Right atrium auricular region (tissue), 2 donors: Measurements from ENCODE around the gene LHCGR. TPM values are rescaled to one million over a fixed set of nuclear protein-coding genes. Genes with fewer than 3 reads are reported as not detected.

Experiments
- DNase-seq: peaks from one replicate; pipeline ENCODE4 v3.0.0-alpha.2; 2019; ENCODE audit warnings: low spot score
- H3K27ac ChIP-seq, 2 donors: fragments of 200-600 bp; sonication (generic); 1 replicate in 1 of 2; 2 replicates in 1 of 2; pipeline ENCODE4 v1.5.1; 2016 to 2019
- H3K27me3 ChIP-seq, 2 donors: fragments of 200-600 bp; sonication (generic); one replicate each; pipeline versions ENCODE4 v1.5.1 to v1.6.0; 2017 to 2019
- H3K36me3 ChIP-seq: fragments of 200-600 bp; sonication (generic); one replicate; pipeline ENCODE4 v1.5.1; 2016
- H3K4me1 ChIP-seq, 2 donors: fragments of 200-600 bp; sonication (generic); one replicate each; pipeline versions ENCODE4 v1.5.1 to v1.6.0; 2017 to 2019
- H3K4me3 ChIP-seq, 2 donors: fragments of 200-600 bp; sonication (generic); 1 replicate in 1 of 2; 2 replicates in 1 of 2; pipeline ENCODE4 v1.5.1; 2017 to 2019; ENCODE audit warnings: mild to moderate bottlenecking in 1 of 2, moderate library complexity in 1 of 2
- H3K9me3 ChIP-seq, 2 donors: fragments of 200-600 bp; sonication (generic); one replicate each; pipeline ENCODE4 v1.5.1; 2019
- total RNA-seq, 2 donors: library from RNA; depleted of rRNA; stranded (reverse); fragments of >200 nt; gene quantifications; one replicate each; pipeline ENCODE4 v1.1.0, GENCODE V29; 2016
- TF ChIP-seq, protein P1 (sequence below), 2 donors: fragments of 200-600 bp; sonication (generic); IDR thresholded peaks; one replicate each; pipeline ENCODE4 v1.5.1; 2019; ENCODE audit warnings: antibody characterized with exemption in 2 of 2

Gene LHCGR
- total RNA-seq, 2 donors from 2014 or later = not detected

- no peaks in the 10 kb centered on the region for H3K36me3 ChIP-seq
- DNase-seq = no peak
- H3K27me3 ChIP-seq = no peaks in the 10 kb centered on the region
- H3K4me1 ChIP-seq = no peaks in the 10 kb centered on the region
- no peak overlapping the region for H3K4me3 ChIP-seq
- no peaks in the 10 kb centered on the region for H3K9me3 ChIP-seq
- H3K27ac ChIP-seq = no peak overlapping the region
- TF ChIP-seq, protein P1, sequence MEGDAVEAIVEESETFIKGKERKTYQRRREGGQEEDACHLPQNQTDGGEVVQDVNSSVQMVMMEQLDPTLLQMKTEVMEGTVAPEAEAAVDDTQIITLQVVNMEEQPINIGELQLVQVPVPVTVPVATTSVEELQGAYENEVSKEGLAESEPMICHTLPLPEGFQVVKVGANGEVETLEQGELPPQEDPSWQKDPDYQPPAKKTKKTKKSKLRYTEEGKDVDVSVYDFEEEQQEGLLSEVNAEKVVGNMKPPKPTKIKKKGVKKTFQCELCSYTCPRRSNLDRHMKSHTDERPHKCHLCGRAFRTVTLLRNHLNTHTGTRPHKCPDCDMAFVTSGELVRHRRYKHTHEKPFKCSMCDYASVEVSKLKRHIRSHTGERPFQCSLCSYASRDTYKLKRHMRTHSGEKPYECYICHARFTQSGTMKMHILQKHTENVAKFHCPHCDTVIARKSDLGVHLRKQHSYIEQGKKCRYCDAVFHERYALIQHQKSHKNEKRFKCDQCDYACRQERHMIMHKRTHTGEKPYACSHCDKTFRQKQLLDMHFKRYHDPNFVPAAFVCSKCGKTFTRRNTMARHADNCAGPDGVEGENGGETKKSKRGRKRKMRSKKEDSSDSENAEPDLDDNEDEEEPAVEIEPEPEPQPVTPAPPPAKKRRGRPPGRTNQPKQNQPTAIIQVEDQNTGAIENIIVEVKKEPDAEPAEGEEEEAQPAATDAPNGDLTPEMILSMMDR (IDR thresholded peaks at IDR 0.05) = no peak
Observed at GRCh38 chr2:48787580-48787979, 32.1 kb upstream of the LHCGR start.

DNA sequence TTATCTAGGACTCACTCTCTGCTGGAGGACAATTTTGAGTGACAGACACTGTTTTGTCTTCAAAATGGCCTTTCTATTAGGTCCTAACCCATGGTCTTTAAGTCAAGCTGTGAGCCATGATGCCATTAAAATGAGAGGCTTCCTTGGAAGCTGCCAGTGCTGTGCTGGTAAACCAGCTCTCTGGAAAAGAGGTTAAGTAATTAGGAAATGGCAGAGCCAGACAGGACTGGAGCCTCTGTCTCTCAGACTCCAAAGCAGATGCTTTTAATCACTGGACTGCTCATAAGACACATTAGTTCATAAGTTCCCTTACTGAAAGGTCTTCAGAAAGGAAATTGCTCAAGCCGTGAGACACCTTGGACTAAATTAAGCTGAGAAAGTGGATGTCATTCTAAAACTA is 25.8 kb upstream of the LHCGR start:
- Histone ChIP-seq H3K4me1 (no peaks in the 10 kb centered on the region), H3K36me3 (no peaks in the 10 kb centered on the region), H3K27ac (no peak overlapping the region), H3K9me3 (no peaks in the 10 kb centered on the region), H3K27me3 (no peaks in the 10 kb centered on the region), H3K4me3 (no peak overlapping the region)
- TF ChIP-seq, protein P1 (IDR thresholded peaks at IDR 0.05) = no peak
- no peak for DNase-seq

DNA sequence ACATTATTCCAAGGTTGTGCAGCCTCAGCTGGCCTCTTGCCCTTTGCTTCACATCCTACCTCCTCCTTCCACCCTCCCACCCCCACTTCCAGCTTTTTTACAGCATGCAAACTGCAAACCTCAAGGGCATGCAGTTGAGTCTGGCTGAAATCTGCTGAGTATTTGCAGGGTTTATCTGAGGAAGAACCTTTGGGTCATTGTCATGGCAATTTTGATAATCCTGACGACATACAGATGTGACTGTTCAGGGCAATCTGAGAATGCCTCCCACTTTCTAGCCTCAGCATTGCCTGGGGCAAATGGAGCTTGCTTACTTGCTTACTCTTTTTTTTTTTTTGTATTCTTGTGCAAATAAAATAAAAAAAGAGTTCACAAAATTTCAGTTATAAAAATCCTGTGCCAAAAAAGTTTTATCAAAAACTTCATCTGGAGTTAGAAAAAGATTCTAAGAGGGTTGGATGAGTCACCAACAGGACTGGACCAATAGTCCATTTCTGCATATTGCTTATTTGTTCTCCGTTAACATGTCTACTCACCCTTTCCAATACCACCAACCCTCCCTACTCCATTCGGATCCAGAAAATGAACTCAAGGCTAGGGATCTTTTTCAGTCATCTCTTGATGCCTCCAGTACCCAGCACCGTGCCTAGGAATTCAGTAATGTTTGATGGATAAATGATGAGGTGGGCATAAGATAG is 23.6 kb upstream of the LHCGR start:
- Histone ChIP-seq H3K36me3 (no peaks in the 10 kb centered on the region), H3K9me3 (no peaks in the 10 kb centered on the region), H3K4me3 (no peak overlapping the region), H3K27me3 (no peaks in the 10 kb centered on the region), H3K4me1 (no peaks in the 10 kb centered on the region), H3K27ac (no peak overlapping the region)
- DNase-seq = no peak
- TF ChIP-seq, protein P1 (IDR thresholded peaks at IDR 0.05) = no peak

GRCh38 chr2:48774251-48774650 is 18.7 kb upstream of the LHCGR start:
- H3K27ac ChIP-seq = no peak overlapping the region
- H3K36me3 ChIP-seq = no peaks in the 10 kb centered on the region
- no peak for DNase-seq
- no peaks in the 10 kb centered on the region for H3K27me3 ChIP-seq
- no peak overlapping the region for H3K4me3 ChIP-seq
- H3K4me1 ChIP-seq = no peaks in the 10 kb centered on the region
- no peaks in the 10 kb centered on the region for H3K9me3 ChIP-seq
- TF ChIP-seq, protein P1 (IDR thresholded peaks at IDR 0.05) = no peak

DNA sequence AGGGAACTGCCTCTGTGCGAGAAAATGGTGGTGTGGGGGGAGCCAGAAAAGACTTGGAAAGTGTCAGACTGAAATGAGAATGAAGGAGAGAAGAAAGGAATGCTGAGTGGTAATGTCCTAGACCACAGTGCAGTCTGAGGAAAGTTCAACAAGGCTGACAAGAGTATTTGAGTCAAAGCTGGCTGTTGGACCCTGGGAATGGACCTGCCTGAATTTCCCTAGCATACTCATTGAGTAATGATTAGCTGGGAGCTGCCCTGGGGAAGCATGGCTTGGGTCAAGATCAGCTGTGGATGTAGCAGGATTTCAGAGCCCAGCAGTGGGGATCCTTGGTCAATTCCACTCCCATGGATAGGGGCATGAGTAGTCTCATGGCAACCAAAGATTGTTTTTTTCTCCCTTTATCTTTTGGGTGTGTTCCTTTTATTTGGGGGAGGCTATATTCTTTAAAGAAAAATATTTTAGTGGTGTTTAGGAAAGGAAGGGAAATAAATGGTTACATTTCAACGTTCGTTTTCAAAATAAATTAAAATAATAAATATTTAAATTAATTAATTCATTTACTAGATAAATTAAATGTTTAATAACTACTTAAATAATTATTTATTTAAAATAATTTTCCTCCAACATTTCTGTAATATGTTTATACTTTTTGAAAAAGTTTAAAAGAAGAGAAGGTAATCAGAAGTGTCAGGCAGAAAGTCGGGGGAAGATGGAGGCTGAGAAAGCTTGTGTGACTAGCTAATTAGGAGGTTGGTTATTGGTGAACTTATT is 15.9 kb upstream of the LHCGR start:
- no peak for DNase-seq
- H3K27me3 ChIP-seq = no peaks in the 10 kb centered on the region
- H3K9me3 ChIP-seq = no peaks in the 10 kb centered on the region
- H3K27ac ChIP-seq = no peak overlapping the region
- H3K36me3 ChIP-seq = no peaks in the 10 kb centered on the region
- TF ChIP-seq, protein P1 (IDR thresholded peaks at IDR 0.05) = no peak
- no peak overlapping the region for H3K4me3 ChIP-seq
- H3K4me1 ChIP-seq = no peaks in the 10 kb centered on the region
